H1 (cell line): ENCODE measurements around the gene PTPRF. TPM values are rescaled to one million over a fixed set of nuclear protein-coding genes. Genes with fewer than 3 reads are reported as not detected.

ENCODE experiments used
- ZNF274 ChIP-seq: IDR thresholded peaks from 2 replicates; pipeline ENCODE4 v1.7.0; 2012; ENCODE audit warnings: low read length, borderline replicate concordance; ENCODE audit errors: extremely low read depth
- polyA plus RNA-seq, 7 experiments: library from polyadenylated mRNA; depleted of rRNA in 3 of 7; stranded (reverse) in 5 of 7; unstranded in 2 of 7; fragments of >200 nt in 5 of 7; fragments of 200-250 nt in 2 of 7; gene quantifications; 1 replicate in 5 of 7; 2 replicates in 1 of 7; 4 replicates in 1 of 7; pipeline versions ENCODE4 v1.2.1 to v1.2.3, GENCODE V29; 2011 to 2013; ENCODE audit warnings: missing spikeins in 2 of 7, mixed read lengths in 2 of 7
- total RNA-seq: library from RNA; stranded (reverse); fragmentation: NEBNext Ultra II Directional; extraction: Animal tissue kit (Norgen Biotek cat#: 25700); gene quantifications from 2 replicates; pipeline ENCODE4 v1.2.1, GENCODE V29; 2021
- TF ChIP-seq, protein P1 (sequence below): fragments of 300-600 bp; sonication (generic); IDR thresholded peaks from 2 replicates; pipeline ENCODE4 v1.7.1; 2012; ENCODE audit warnings: low read length, moderate library complexity, mild to moderate bottlenecking, inconsistent platforms; ENCODE audit not compliant: insufficient replicate concordance

Gene PTPRF
- total and polyA plus RNA-seq, 2 of the 8 experiments (the other 6 are each of a cell fraction or from before 2014, with no cell fraction given), result 136 to 231 TPM

GRCh38 chr1:43484367-43484766, 46.3 kb upstream of the PTPRF start (continued):
- TF ChIP-seq, protein P1, sequence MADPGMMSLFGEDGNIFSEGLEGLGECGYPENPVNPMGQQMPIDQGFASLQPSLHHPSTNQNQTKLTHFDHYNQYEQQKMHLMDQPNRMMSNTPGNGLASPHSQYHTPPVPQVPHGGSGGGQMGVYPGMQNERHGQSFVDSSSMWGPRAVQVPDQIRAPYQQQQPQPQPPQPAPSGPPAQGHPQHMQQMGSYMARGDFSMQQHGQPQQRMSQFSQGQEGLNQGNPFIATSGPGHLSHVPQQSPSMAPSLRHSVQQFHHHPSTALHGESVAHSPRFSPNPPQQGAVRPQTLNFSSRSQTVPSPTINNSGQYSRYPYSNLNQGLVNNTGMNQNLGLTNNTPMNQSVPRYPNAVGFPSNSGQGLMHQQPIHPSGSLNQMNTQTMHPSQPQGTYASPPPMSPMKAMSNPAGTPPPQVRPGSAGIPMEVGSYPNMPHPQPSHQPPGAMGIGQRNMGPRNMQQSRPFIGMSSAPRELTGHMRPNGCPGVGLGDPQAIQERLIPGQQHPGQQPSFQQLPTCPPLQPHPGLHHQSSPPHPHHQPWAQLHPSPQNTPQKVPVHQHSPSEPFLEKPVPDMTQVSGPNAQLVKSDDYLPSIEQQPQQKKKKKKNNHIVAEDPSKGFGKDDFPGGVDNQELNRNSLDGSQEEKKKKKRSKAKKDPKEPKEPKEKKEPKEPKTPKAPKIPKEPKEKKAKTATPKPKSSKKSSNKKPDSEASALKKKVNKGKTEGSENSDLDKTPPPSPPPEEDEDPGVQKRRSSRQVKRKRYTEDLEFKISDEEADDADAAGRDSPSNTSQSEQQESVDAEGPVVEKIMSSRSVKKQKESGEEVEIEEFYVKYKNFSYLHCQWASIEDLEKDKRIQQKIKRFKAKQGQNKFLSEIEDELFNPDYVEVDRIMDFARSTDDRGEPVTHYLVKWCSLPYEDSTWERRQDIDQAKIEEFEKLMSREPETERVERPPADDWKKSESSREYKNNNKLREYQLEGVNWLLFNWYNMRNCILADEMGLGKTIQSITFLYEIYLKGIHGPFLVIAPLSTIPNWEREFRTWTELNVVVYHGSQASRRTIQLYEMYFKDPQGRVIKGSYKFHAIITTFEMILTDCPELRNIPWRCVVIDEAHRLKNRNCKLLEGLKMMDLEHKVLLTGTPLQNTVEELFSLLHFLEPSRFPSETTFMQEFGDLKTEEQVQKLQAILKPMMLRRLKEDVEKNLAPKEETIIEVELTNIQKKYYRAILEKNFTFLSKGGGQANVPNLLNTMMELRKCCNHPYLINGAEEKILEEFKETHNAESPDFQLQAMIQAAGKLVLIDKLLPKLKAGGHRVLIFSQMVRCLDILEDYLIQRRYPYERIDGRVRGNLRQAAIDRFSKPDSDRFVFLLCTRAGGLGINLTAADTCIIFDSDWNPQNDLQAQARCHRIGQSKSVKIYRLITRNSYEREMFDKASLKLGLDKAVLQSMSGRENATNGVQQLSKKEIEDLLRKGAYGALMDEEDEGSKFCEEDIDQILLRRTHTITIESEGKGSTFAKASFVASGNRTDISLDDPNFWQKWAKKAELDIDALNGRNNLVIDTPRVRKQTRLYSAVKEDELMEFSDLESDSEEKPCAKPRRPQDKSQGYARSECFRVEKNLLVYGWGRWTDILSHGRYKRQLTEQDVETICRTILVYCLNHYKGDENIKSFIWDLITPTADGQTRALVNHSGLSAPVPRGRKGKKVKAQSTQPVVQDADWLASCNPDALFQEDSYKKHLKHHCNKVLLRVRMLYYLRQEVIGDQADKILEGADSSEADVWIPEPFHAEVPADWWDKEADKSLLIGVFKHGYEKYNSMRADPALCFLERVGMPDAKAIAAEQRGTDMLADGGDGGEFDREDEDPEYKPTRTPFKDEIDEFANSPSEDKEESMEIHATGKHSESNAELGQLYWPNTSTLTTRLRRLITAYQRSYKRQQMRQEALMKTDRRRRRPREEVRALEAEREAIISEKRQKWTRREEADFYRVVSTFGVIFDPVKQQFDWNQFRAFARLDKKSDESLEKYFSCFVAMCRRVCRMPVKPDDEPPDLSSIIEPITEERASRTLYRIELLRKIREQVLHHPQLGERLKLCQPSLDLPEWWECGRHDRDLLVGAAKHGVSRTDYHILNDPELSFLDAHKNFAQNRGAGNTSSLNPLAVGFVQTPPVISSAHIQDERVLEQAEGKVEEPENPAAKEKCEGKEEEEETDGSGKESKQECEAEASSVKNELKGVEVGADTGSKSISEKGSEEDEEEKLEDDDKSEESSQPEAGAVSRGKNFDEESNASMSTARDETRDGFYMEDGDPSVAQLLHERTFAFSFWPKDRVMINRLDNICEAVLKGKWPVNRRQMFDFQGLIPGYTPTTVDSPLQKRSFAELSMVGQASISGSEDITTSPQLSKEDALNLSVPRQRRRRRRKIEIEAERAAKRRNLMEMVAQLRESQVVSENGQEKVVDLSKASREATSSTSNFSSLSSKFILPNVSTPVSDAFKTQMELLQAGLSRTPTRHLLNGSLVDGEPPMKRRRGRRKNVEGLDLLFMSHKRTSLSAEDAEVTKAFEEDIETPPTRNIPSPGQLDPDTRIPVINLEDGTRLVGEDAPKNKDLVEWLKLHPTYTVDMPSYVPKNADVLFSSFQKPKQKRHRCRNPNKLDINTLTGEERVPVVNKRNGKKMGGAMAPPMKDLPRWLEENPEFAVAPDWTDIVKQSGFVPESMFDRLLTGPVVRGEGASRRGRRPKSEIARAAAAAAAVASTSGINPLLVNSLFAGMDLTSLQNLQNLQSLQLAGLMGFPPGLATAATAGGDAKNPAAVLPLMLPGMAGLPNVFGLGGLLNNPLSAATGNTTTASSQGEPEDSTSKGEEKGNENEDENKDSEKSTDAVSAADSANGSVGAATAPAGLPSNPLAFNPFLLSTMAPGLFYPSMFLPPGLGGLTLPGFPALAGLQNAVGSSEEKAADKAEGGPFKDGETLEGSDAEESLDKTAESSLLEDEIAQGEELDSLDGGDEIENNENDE, result no peak
- TF ChIP-seq ZNF274, result no peak
